ENCODE results near the gene NUDT16L1. TPM values are rescaled to one million over a fixed set of nuclear protein-coding genes. Genes with fewer than 3 reads are reported as not detected.

Gene NUDT16L1
- total and polyA plus RNA-seq, 2 of the 13 experiments (the other 11 are each of a cell fraction or from before 2014, with no cell fraction given): 28.0 to 40.5 TPM

GRCh38 chr16:4682616-4683254 lies 10.6 kb upstream of the NUDT16L1 start (continued):
- TF ChIP-seq ETV6 (CRISPR knock-in tag; conservative IDR thresholded peaks at IDR 0.05) (no peak), KLF6 (CRISPR knock-in tag; IDR thresholded peaks at IDR 0.05) (no peak), ZNF777 (CRISPR knock-in tag; IDR thresholded peaks at IDR 0.05) (no peak), ZNF331 (CRISPR knock-in tag; IDR thresholded peaks at IDR 0.05) (no peak), ZNF230 (CRISPR knock-in tag; IDR thresholded peaks at IDR 0.05) (no peak), TEF (CRISPR knock-in tag; IDR thresholded peaks at IDR 0.05) (no peak), ZNF589 (CRISPR knock-in tag; conservative IDR thresholded peaks at IDR 0.05) (no peak), GFI1 (CRISPR knock-in tag; IDR thresholded peaks at IDR 0.05; ENCODE audit: borderline replicate concordance) (no peak), BCL6 (CRISPR knock-in tag; IDR thresholded peaks at IDR 0.05) (0 out of 2 replicates have a peak, but pooled peaks have one; percentile 29), DMTF1 (CRISPR knock-in tag; IDR thresholded peaks at IDR 0.05) (no peak), ZFP90 (CRISPR knock-in tag; IDR thresholded peaks at IDR 0.05; ENCODE audit: borderline replicate concordance) (no peak), ZUFSP (CRISPR knock-in tag; IDR thresholded peaks at IDR 0.05; ENCODE audit: borderline replicate concordance) (no peak), U2AF2 (IDR thresholded peaks at IDR 0.05; ENCODE audit: low read depth, low read length) (no peak), ZBTB20 (CRISPR knock-in tag; IDR thresholded peaks at IDR 0.05; ENCODE audit: borderline replicate concordance, low read depth) (no peak), NR0B2 (CRISPR knock-in tag; IDR thresholded peaks at IDR 0.05) (0 out of 2 replicates have a peak, but pooled peaks have one; percentile 28), KDM4B (CRISPR knock-in tag; IDR thresholded peaks at IDR 0.05) (no peak), ZNF639 (CRISPR knock-in tag; conservative IDR thresholded peaks at IDR 0.05) (no peak), ZNF343 (CRISPR knock-in tag; IDR thresholded peaks at IDR 0.05) (no peak), MZF1 (CRISPR knock-in tag; IDR thresholded peaks at IDR 0.05; ENCODE audit: borderline replicate concordance) (no peak), CTCF (CRISPR knock-in tag; IDR thresholded peaks at IDR 0.05) (peak; percentile 74), FOXA1 (IDR thresholded peaks at IDR 0.05) (no peak), FOXA1 (CRISPR knock-in tag; IDR thresholded peaks at IDR 0.05) (no peak), POGZ (CRISPR knock-in tag; IDR thresholded peaks at IDR 0.05) (peak; percentile 61; the same call in 1 of the 2 replicates)

Data from HepG2 (cell line).